ENCODE data around the gene KANSL3.
"Not testable (repeated sequence)": the region's sequence is repeated elsewhere in the genome, so short reads cannot be mapped to it uniquely, and the experiment has no call there.

The KANSL3 gene

GRCh38 chr2:96557421-96557820 is 80.7 kb downstream of the KANSL3 start:
- DNase-seq (ENCODE audit: low spot score): not testable (repeated sequence)

GRCh38 chr2:96556441-96557330 is 81.4 kb downstream of the KANSL3 start:
- DNase-seq (ENCODE audit: low spot score): no peak

- no peak for DNase-seq (ENCODE audit: low spot score)
These were observed 82.9 kb downstream of the KANSL3 start for GRCh38 chr2:96555146-96555610.

GRCh38 chr2:96554293-96555145 is 83.6 kb downstream of the KANSL3 start:
- DNase-seq (ENCODE audit: low spot score): peak; percentile 90

GRCh38 chr2:96553957-96554292 is 84.2 kb downstream of the KANSL3 start:
- DNase-seq (ENCODE audit: low spot score): not testable (repeated sequence)

GRCh38 chr2:96553176-96553956 is 84.7 kb downstream of the KANSL3 start:
- no peak for DNase-seq (ENCODE audit: low spot score)

GRCh38 chr2:96552315-96553175 is 85.6 kb downstream of the KANSL3 start:
- DNase-seq (ENCODE audit: low spot score): no peak

GRCh38 chr2:96551605-96552314 is 86.4 kb downstream of the KANSL3 start:
- no peak for DNase-seq (ENCODE audit: low spot score)

GRCh38 chr2:96550787-96551604 is 87.1 kb downstream of the KANSL3 start:
- DNase-seq (ENCODE audit: low spot score): no peak

GRCh38 chr2:96549967-96550786 is 87.9 kb downstream of the KANSL3 start:
- DNase-seq (ENCODE audit: low spot score): peak; percentile 53

GRCh38 chr2:96549466-96549785 is 88.7 kb downstream of the KANSL3 start:
- no peak for DNase-seq (ENCODE audit: low spot score)

GRCh38 chr2:96548558-96549465 is 89.3 kb downstream of the KANSL3 start:
- no peak for DNase-seq (ENCODE audit: low spot score)

- no peak for DNase-seq (ENCODE audit: low spot score)
These were observed 90.4 kb downstream of the KANSL3 start for GRCh38 chr2:96547731-96548171.

- no peak for DNase-seq (ENCODE audit: low spot score)
These were observed 90.9 kb downstream of the KANSL3 start for GRCh38 chr2:96547203-96547641.

GRCh38 chr2:96546797-96547196 is 91.3 kb downstream of the KANSL3 start:
- DNase-seq (ENCODE audit: low spot score): no peak

GRCh38 chr2:96546321-96546720 is 91.8 kb downstream of the KANSL3 start:
- DNase-seq (ENCODE audit: low spot score): no peak

All from D341Med (cell line).